IMR-90 (cell line): ENCODE measurements around the gene MARK4. TPM values are rescaled to one million over a fixed set of nuclear protein-coding genes. Genes with fewer than 3 reads are reported as not detected.

Source experiments
- ATAC-seq: fragments of 200-7000 bp; cut with Tn5 transposase; 2 replicates; pipeline ENCODE4 v1.9.1; 2020; ENCODE audit warnings: low read depth, mild to moderate bottlenecking, moderate library complexity
- BruUV-seq: library from RNA; stranded (reverse); fragments of 400-500 nt; replicated peaks from 2 replicates; lab custom pipeline; 2021; lab: Mats Ljungman, UMichigan
- CTCF ChIA-PET: fragments of 300-600 bp; formaldehyde crosslinking; extraction: SDS; loops from one replicate; lab custom pipeline; 2021; ENCODE audit warnings: antibody characterized with exemption; lab: Yijun Ruan, JAX
- POLR2A ChIA-PET: fragments of 300-600 bp; sonication (Branson Sonifier 250); formaldehyde crosslinking; loops from one replicate; lab custom pipeline; 2022; ENCODE audit warnings: antibody characterized with exemption; ENCODE audit not compliant: unreplicated experiment; lab: Charles Lee
- DNase-seq: peaks from one replicate; pipeline ENCODE4 v3.0.0; 2013
- H2AFZ ChIP-seq: replicated peaks from 2 replicates; pipeline ENCODE3; 2013; ENCODE audit warnings: low read length, mild to moderate bottlenecking; ENCODE audit not compliant: poor library complexity
- H2AK5ac ChIP-seq: 2 replicates; pipeline ENCODE4 v1.6.1; 2013; ENCODE audit warnings: low read depth, low read length, inconsistent platforms
- H2AK9ac ChIP-seq: replicated peaks from 2 replicates; pipeline ENCODE3; 2013; ENCODE audit warnings: mild to moderate bottlenecking, low read depth, low read length, moderate library complexity; ENCODE audit not compliant: poor library complexity
- H2BK120ac ChIP-seq: 2 replicates; pipeline ENCODE4 v1.6.1; 2013; ENCODE audit warnings: low read depth, low read length, inconsistent platforms
- H2BK15ac ChIP-seq: 3 replicates; pipeline ENCODE4 v1.6.1; 2013; ENCODE audit warnings: low read depth, low read length, inconsistent platforms
- H2BK20ac ChIP-seq: 2 replicates; pipeline ENCODE4 v1.6.1; 2013; ENCODE audit warnings: low read depth, mild to moderate bottlenecking, inconsistent platforms, low read length, moderate library complexity
- H2BK5ac ChIP-seq: 2 replicates; pipeline ENCODE4 v1.6.1; 2013; ENCODE audit warnings: mild to moderate bottlenecking, low read depth, low read length, inconsistent platforms; ENCODE audit not compliant: poor library complexity, severe bottlenecking
- H3K14ac ChIP-seq: replicated peaks from 2 replicates; pipeline ENCODE4 v1.6.1; 2013; ENCODE audit warnings: low read depth, low read length, inconsistent platforms
- H3K18ac ChIP-seq: 2 replicates; pipeline ENCODE4 v1.6.1; 2013; ENCODE audit warnings: low read depth, low read length, control low read depth
- H3K23ac ChIP-seq: 2 replicates; pipeline ENCODE4 v1.6.1; 2013; ENCODE audit warnings: low read depth, low read length, inconsistent platforms
- H3K27ac ChIP-seq: 2 replicates; pipeline ENCODE4 v1.5.1; 2013; ENCODE audit warnings: mild to moderate bottlenecking, control low read depth, low read length; ENCODE audit not compliant: insufficient read depth
- H3K27me3 ChIP-seq: 2 replicates; pipeline ENCODE4 v1.6.1; 2013; ENCODE audit warnings: low read length; ENCODE audit not compliant: control insufficient read depth, insufficient read depth
- H3K36me3 ChIP-seq: 2 replicates; pipeline ENCODE4 v1.6.1; 2013; ENCODE audit warnings: low read length, mixed read lengths; ENCODE audit not compliant: control insufficient read depth, insufficient read depth
- H3K4ac ChIP-seq: 2 replicates; pipeline ENCODE4 v1.6.1; 2013; ENCODE audit warnings: low read depth, low read length, inconsistent platforms
- H3K4me1 ChIP-seq: 2 replicates; pipeline ENCODE4 v1.6.1; 2013; ENCODE audit warnings: low read length, mixed read lengths; ENCODE audit not compliant: control insufficient read depth, insufficient read depth
- H3K4me2 ChIP-seq: 2 replicates; pipeline ENCODE4 v1.6.1; 2013; ENCODE audit warnings: low read depth, mild to moderate bottlenecking, control low read depth, low read length, moderate library complexity
- H3K4me3 ChIP-seq: 2 replicates; pipeline ENCODE4 v1.5.1; 2013; ENCODE audit warnings: low read depth, mild to moderate bottlenecking, control low read depth, low read length, moderate library complexity; ENCODE audit not compliant: insufficient read depth
- H3K56ac ChIP-seq: 2 replicates; pipeline ENCODE4 v1.6.1; 2013; ENCODE audit warnings: low read length, inconsistent platforms; ENCODE audit not compliant: insufficient read depth; ENCODE audit errors: extremely low read depth
- H3K79me1 ChIP-seq, 2 experiments: 2 replicates each; pipeline ENCODE4 v1.6.1; 2013; ENCODE audit warnings: low read length in 2 of 2, inconsistent platforms in 1 of 2, low read depth in 1 of 2
- H3K9ac ChIP-seq: 2 replicates; pipeline ENCODE4 v1.6.1; 2013; ENCODE audit warnings: low read depth, low read length, control low read depth
- H3K9me1 ChIP-seq: 2 replicates; pipeline ENCODE4 v1.6.1; 2013; ENCODE audit warnings: low read length, inconsistent platforms; ENCODE audit not compliant: insufficient read depth
- H3K9me3 ChIP-seq: 2 replicates; pipeline ENCODE4 v1.6.1; 2013; ENCODE audit warnings: low read length; ENCODE audit not compliant: control insufficient read depth, insufficient read depth
- H4K20me1 ChIP-seq: 2 replicates; pipeline ENCODE4 v1.6.1; 2013; ENCODE audit warnings: low read length, inconsistent platforms; ENCODE audit not compliant: insufficient read depth
- H4K5ac ChIP-seq: 2 replicates; pipeline ENCODE4 v1.6.1; 2013; ENCODE audit warnings: mild to moderate bottlenecking, low read depth, low read length, control low read depth
- H4K8ac ChIP-seq, 2 experiments: 2 replicates each; pipeline ENCODE4 v1.6.1; 2013; ENCODE audit warnings: low read depth in 2 of 2, low read length in 2 of 2, control low read depth in 1 of 2, inconsistent platforms in 1 of 2
- H4K91ac ChIP-seq: 2 replicates; pipeline ENCODE4 v1.6.1; 2013; ENCODE audit warnings: low read depth, low read length, inconsistent platforms; ENCODE audit not compliant: insufficient read depth
- RAD21 ChIP-seq: IDR thresholded peaks from 2 replicates; pipeline ENCODE4 v1.6.1; 2012; ENCODE audit warnings: low read length, improper control_type of control experiment
- WGBS, 2 experiments: methylation state at CpG; one replicate each; pipeline versions ENCODE4 v1.1.5 to v1.1.7; 2013; ENCODE audit warnings: missing lambda C conversion rate in 2 of 2; ENCODE audit not compliant: insufficient read length in 1 of 2; ENCODE audit errors: extremely low coverage in 2 of 2; 5-methylcytosine and 5-hydroxymethylcytosine counted together
- dilution Hi-C: fragments of 300-500 bp; cut with HindIII; formaldehyde crosslinking; loops from one replicate; pipeline ENCODE4 v1.14.3; 2018; ENCODE audit warnings: low sequenced_read_pairs; ENCODE audit not compliant: unreplicated experiment
- in situ Hi-C: fragments of 300-500 bp; cut with MboI; formaldehyde crosslinking; loops from 3 replicates; pipeline ENCODE4 v1.14.3; 2019; ENCODE audit warnings: low sequenced_read_pairs, inconsistent platforms, mixed read lengths
- intact Hi-C: fragments of 100-400 bp; cut with micrococcal nuclease; formaldehyde crosslinking; loops from 2 replicates; pipeline ENCODE4 v1.10.0; 2022
- polyA plus RNA-seq, 3 experiments: library from polyadenylated mRNA; depleted of rRNA; stranded (reverse); fragments of >200 nt; gene quantifications; 2 replicates each; pipeline ENCODE4 v1.2.3, GENCODE V29; 2012; ENCODE audit warnings: low replicate concordance in 1 of 3
- total RNA-seq: library from RNA; depleted of rRNA; stranded (reverse); fragments of >200 nt; gene quantifications from 2 replicates; pipeline ENCODE4 v1.2.3, GENCODE V29; 2012

Gene MARK4
- total and polyA plus RNA-seq, 2 of the 4 experiments (the other 2 are of a cell fraction), result 11.3 to 20.7 TPM

GRCh38 chr19:45349430-45349941 lies 98.4 kb downstream of the MARK4 start:
- no peak overlapping the region for H3K56ac ChIP-seq
- ATAC-seq (no peak), DNase-seq (no peak)
- H2AK9ac ChIP-seq, result no peak overlapping the region
- peaks cover 34% of the 10 kb centered on the region for H3K36me3 ChIP-seq
- H2BK5ac ChIP-seq, result no peak overlapping the region
- no peak overlapping the region for H3K4me2 ChIP-seq
- no peak overlapping the region for H2BK20ac ChIP-seq
- H2BK120ac ChIP-seq, result no peak overlapping the region
- CTCF ChIA-PET, result no interaction called here
- H3K9me3 ChIP-seq, result no peaks in the 10 kb centered on the region
- H2BK15ac ChIP-seq, result no peak overlapping the region
- peaks cover 15% of the 10 kb centered on the region for H4K20me1 ChIP-seq
- H3K9ac ChIP-seq, result no peak overlapping the region
- 0 out of 4 replicates have a peak, but pooled peaks cover 0 to 5% of the 10 kb centered on the region in 2 experiments for H3K79me1 ChIP-seq
- H3K27me3 ChIP-seq, result peaks cover 2% of the 10 kb centered on the region; the same call in 1 of the 2 replicates
- no peak overlapping the region for H2AK5ac ChIP-seq
- H3K4me1 ChIP-seq, result no peaks in the 10 kb centered on the region
- no peak overlapping the region for H3K27ac ChIP-seq
- H3K23ac ChIP-seq, result no peak overlapping the region
- no peak overlapping the region for H4K8ac ChIP-seq
- in situ Hi-C loops, result no loop called here
- peaks cover 2% of the 10 kb centered on the region; the same call in 1 of the 2 replicates for H3K9me1 ChIP-seq
- no peak overlapping the region for H4K91ac ChIP-seq
- no peak overlapping the region for H3K4me3 ChIP-seq
- no peak overlapping the region for H3K18ac ChIP-seq
- H3K4ac ChIP-seq, result no peak overlapping the region
- dilution Hi-C loops, result no loop called here
- H3K14ac ChIP-seq, result no peak overlapping the region
- WGBS, 2 experiments, result 93% methylated on average over 11 of the region's 17 CpGs; no CpG with 5 or more reads in 1 of the 2 experiments
- BruUV-seq, result no TSS peak
- POLR2A ChIA-PET, result no interaction called here
- no peak overlapping the region for H4K5ac ChIP-seq
- no peak overlapping the region for H2AFZ ChIP-seq
- no peak for TF ChIP-seq RAD21
- intact Hi-C loops, result no loop called here
